Body of pancreas (tissue), 4 donors: Measurements from ENCODE around the gene VAPB.

Experiments used
- POLR2A ChIP-seq, 3 donors: fragments of 450-650 bp; IDR thresholded peaks; one replicate each; pipeline ENCODE4 v1.6.1; 2016; ENCODE audit warnings: antibody characterized with exemption in 3 of 3, mild to moderate bottlenecking in 2 of 3
- TF ChIP-seq, protein P1 (sequence below), 7 experiments: fragments of 450-650 bp in 4 of 7; fragments of 200-600 bp in 3 of 7; sonication (generic) in 3 of 7; IDR thresholded peaks; one replicate each; pipeline ENCODE4 v1.5.1; 2016 to 2019; ENCODE audit warnings: antibody characterized with exemption in 7 of 7

- TF ChIP-seq, protein P1, sequence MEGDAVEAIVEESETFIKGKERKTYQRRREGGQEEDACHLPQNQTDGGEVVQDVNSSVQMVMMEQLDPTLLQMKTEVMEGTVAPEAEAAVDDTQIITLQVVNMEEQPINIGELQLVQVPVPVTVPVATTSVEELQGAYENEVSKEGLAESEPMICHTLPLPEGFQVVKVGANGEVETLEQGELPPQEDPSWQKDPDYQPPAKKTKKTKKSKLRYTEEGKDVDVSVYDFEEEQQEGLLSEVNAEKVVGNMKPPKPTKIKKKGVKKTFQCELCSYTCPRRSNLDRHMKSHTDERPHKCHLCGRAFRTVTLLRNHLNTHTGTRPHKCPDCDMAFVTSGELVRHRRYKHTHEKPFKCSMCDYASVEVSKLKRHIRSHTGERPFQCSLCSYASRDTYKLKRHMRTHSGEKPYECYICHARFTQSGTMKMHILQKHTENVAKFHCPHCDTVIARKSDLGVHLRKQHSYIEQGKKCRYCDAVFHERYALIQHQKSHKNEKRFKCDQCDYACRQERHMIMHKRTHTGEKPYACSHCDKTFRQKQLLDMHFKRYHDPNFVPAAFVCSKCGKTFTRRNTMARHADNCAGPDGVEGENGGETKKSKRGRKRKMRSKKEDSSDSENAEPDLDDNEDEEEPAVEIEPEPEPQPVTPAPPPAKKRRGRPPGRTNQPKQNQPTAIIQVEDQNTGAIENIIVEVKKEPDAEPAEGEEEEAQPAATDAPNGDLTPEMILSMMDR (IDR thresholded peaks at IDR 0.05) = no peak
- TF ChIP-seq POLR2A (IDR thresholded peaks at IDR 0.05) = no peak
Measured at GRCh38 chr20:58440021-58440767, 51.2 kb downstream of the VAPB start.
